OCI-LY3 (cell line): ENCODE measurements around the gene FBXO45.

Experiments
- CTCF ChIP-seq: fragments of 200-600, 300-600 bp; sonication (generic); IDR thresholded peaks from 2 replicates; pipeline ENCODE4 v1.5.1; 2014; ENCODE audit warnings: antibody characterized with exemption, low read length, low read depth
- EZH2phosphoT487 ChIP-seq: fragments of 200-600 bp; shearing (Covaris generic); IDR thresholded peaks from 2 replicates; pipeline ENCODE4 v1.6.1; 2018; ENCODE audit warnings: antibody characterized with exemption, mixed run types, low read depth

- TF ChIP-seq CTCF: no peak
- no peak for TF ChIP-seq EZH2phosphoT487
Measured at GRCh38 chr3:196553551-196553950, 14.9 kb upstream of the FBXO45 start.
